GM15510 (cell line): ENCODE results near the gene ATP9B.

Source experiments
- POLR2A ChIP-seq: IDR thresholded peaks from 3 replicates; pipeline ENCODE4 v1.6.1; 2011; ENCODE audit warnings: borderline replicate concordance; ENCODE audit not compliant: insufficient read length; ENCODE audit errors: extremely low read depth

ATP9B gene

GRCh38 chr18:79424008-79424565 is 354.9 kb downstream of the ATP9B start:
- no peak for TF ChIP-seq POLR2A

GRCh38 chr18:79424880-79425568 is 355.8 kb downstream of the ATP9B start:
- TF ChIP-seq POLR2A, result no peak

GRCh38 chr18:79425569-79425886 is 356.3 kb downstream of the ATP9B start:
- TF ChIP-seq POLR2A, result no peak

- TF ChIP-seq POLR2A, result no peak
Measured at GRCh38 chr18:79426376-79427300, 357.4 kb downstream of the ATP9B start.

- no peak for TF ChIP-seq POLR2A
Measured at GRCh38 chr18:79427368-79428225, 358.4 kb downstream of the ATP9B start.
